B cell (primary cell): Measurements from ENCODE around the gene FOXN3. TPM values are rescaled to one million over a fixed set of nuclear protein-coding genes. Genes with fewer than 3 reads are reported as not detected.

Experiments
- ATAC-seq: fragments of 200-7000 bp; cut with Tn5 transposase; one replicate; pipeline ENCODE4 v1.10.0; 2021; ENCODE audit warnings: low read depth, mild to moderate bottlenecking, moderate number of reproducible peaks, moderate library complexity
- CTCF ChIA-PET: fragments of 350-600 bp; sonication (Branson Sonifier 250); formaldehyde crosslinking; loops from one replicate; lab custom pipeline; 2021; ENCODE audit warnings: antibody characterized with exemption, inconsistent platforms; lab: Charles Lee
- POLR2A ChIA-PET: fragments of 350-600 bp; sonication (Branson Sonifier 250); formaldehyde crosslinking; loops from one replicate; lab custom pipeline; 2021; ENCODE audit warnings: antibody characterized with exemption; lab: Charles Lee
- DNase-seq: peaks from one replicate; pipeline ENCODE4 v3.0.0; 2013
- H2AFZ ChIP-seq: 2 replicates; pipeline ENCODE4 v1.6.1; 2012; ENCODE audit warnings: mild to moderate bottlenecking, low read depth, low read length; ENCODE audit not compliant: insufficient read depth, poor library complexity, severe bottlenecking
- H3K27ac ChIP-seq, 2 donors: 1 replicate in 1 of 2; 2 replicates in 1 of 2; pipeline ENCODE4 v1.5.1; 2012 to 2013; ENCODE audit warnings: low read length in 2 of 2, mild to moderate bottlenecking in 2 of 2, moderate library complexity in 1 of 2
- H3K27me3 ChIP-seq, 4 experiments: fragments of 200-600 bp in 1 of 4; sonication (generic) in 1 of 4; replicated peaks in 1 of 4; 1 replicate in 2 of 4; 2 replicates in 2 of 4; pipeline versions ENCODE4 v1.6.1 to v1.7.0; 2013 to 2016; ENCODE audit warnings: low read length in 3 of 4, mild to moderate bottlenecking in 2 of 4, mixed read lengths in 1 of 4, moderate library complexity in 1 of 4; ENCODE audit not compliant: insufficient read depth in 4 of 4, control insufficient read depth in 3 of 4; ENCODE audit errors: control extremely low read depth in 1 of 4
- H3K36me3 ChIP-seq, 2 experiments: replicated peaks in 1 of 2; 1 replicate in 1 of 2; 2 replicates in 1 of 2; pipeline versions ENCODE4 v1.6.1 to v1.7.1; 2013; ENCODE audit warnings: low read length in 1 of 2; ENCODE audit not compliant: insufficient read depth in 2 of 2, control insufficient read depth in 1 of 2; ENCODE audit errors: control extremely low read depth in 1 of 2, extremely low read depth in 1 of 2
- H3K4me1 ChIP-seq, 2 donors: fragments of 200-600 bp in 1 of 2; sonication (generic) in 1 of 2; 1 replicate in 1 of 2; 2 replicates in 1 of 2; pipeline versions ENCODE4 v1.5.1 to v1.6.1; 2013 to 2017; ENCODE audit warnings: low read length in 2 of 2; ENCODE audit not compliant: control insufficient read depth in 2 of 2, insufficient read depth in 2 of 2
- H3K4me2 ChIP-seq: replicated peaks from 2 replicates; pipeline ENCODE3; 2012; ENCODE audit warnings: mild to moderate bottlenecking, low read depth, low read length; ENCODE audit not compliant: poor library complexity, severe bottlenecking
- H3K4me3 ChIP-seq, 5 experiments: fragments of 200-600 bp in 1 of 5; sonication (generic) in 1 of 5; 1 replicate in 3 of 5; 2 replicates in 2 of 5; pipeline versions ENCODE4 v1.5.1 to v1.7.0; 2011 to 2016; ENCODE audit warnings: low read length in 4 of 5, mild to moderate bottlenecking in 4 of 5, low read depth in 2 of 5, control low read depth in 1 of 5, moderate library complexity in 1 of 5; ENCODE audit not compliant: insufficient read depth in 1 of 5; ENCODE audit errors: control extremely low read depth in 1 of 5, extremely low read depth in 1 of 5
- H3K79me2 ChIP-seq: fragments of 200-600 bp; sonication (generic); one replicate; pipeline ENCODE4 v1.6.0; 2016; ENCODE audit warnings: low read length; ENCODE audit not compliant: control insufficient read depth, insufficient read depth
- H3K9ac ChIP-seq: fragments of 200-600 bp; sonication (generic); 2 replicates; pipeline ENCODE4 v1.6.1; 2017; ENCODE audit warnings: mild to moderate bottlenecking, low read length, moderate library complexity
- H3K9me3 ChIP-seq, 3 donors: one replicate each; pipeline versions ENCODE4 v1.6.1 to v1.7.1; 2013; ENCODE audit warnings: low read length in 2 of 3; ENCODE audit not compliant: control insufficient read depth in 2 of 3, insufficient read depth in 1 of 3; ENCODE audit errors: control extremely low read depth in 1 of 3
- H4K20me1 ChIP-seq: 2 replicates; pipeline ENCODE4 v1.6.0; 2012; ENCODE audit warnings: mild to moderate bottlenecking, low read length; ENCODE audit not compliant: insufficient read depth, control insufficient read depth, poor library complexity, severe bottlenecking
- H3K27ac Mint-ChIP-seq: one replicate; pipeline ENCODE4 v1.8.0; 2021; ENCODE audit warnings: mixed read lengths
- H3K27me3 Mint-ChIP-seq: one replicate; pipeline ENCODE4 v1.8.0; 2021; ENCODE audit warnings: mixed read lengths
- H3K4me1 Mint-ChIP-seq: one replicate; pipeline ENCODE4 v1.8.0; 2021; ENCODE audit warnings: mixed read lengths
- H3K4me3 Mint-ChIP-seq: one replicate; pipeline ENCODE4 v1.8.0; 2021; ENCODE audit warnings: mixed read lengths
- H3K9me3 Mint-ChIP-seq: one replicate; pipeline ENCODE4 v1.8.0; 2022; ENCODE audit warnings: mixed read lengths; ENCODE audit not compliant: insufficient read depth
- EZH2 ChIP-seq: IDR thresholded peaks from 2 replicates; pipeline ENCODE4 v1.6.1; 2012; ENCODE audit warnings: borderline replicate concordance, low read depth, mild to moderate bottlenecking, moderate library complexity, low read length; ENCODE audit not compliant: insufficient read depth, poor library complexity, severe bottlenecking
- WGBS: methylation state at CpG from one replicate; pipeline ENCODE4 v1.1.5; 2013; ENCODE audit warnings: missing lambda C conversion rate; ENCODE audit not compliant: insufficient coverage; 5-methylcytosine and 5-hydroxymethylcytosine counted together
- intact Hi-C: fragments of 100-400 bp; cut with micrococcal nuclease; formaldehyde crosslinking; loops from one replicate; pipeline ENCODE4 v1.10.0; 2022
- polyA plus RNA-seq: library from polyadenylated mRNA; depleted of rRNA; stranded (reverse); fragments of >200 nt; gene quantifications from 2 replicates; pipeline ENCODE4 v1.2.3, GENCODE V29; 2012
- total RNA-seq, 2 donors: library from RNA; stranded (reverse); fragments of 120-200 nt in 1 of 2; gene quantifications; 1 replicate in 1 of 2; 2 replicates in 1 of 2; pipeline versions ENCODE4 v1.2.3 to v1.2.4, GENCODE V29; 2013 to 2022
- TF ChIP-seq, protein P1 (sequence below): fragments of 200-600 bp; IDR thresholded peaks from one replicate; pipeline ENCODE4 v1.8.0; 2022; ENCODE audit warnings: antibody characterized with exemption, mild to moderate bottlenecking

The FOXN3 gene
- total and polyA plus RNA-seq, 2 donors (not counting 1 experiment from before 2014, with no cell fraction given) = 80.6 to 98.2 TPM

DNA sequence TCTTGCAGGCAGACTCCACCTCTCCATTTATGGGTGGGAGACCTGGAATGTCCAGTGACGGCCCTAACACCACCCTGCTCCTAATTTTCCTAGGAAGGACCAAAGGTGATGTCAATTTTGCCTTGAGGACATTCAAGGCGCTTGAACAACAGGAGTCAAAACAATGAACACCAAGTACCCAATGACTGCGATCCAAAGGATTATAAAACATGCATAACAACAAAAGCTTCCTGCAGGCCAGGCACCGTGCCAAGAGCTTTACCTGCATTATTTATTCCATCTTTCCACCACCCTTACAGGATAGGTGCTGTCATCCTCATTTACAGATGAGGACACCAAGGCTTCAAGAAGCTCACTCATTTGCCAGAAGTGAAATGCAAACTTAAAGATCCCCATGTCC lies 15.2 kb upstream of the FOXN3 start:
- Mint-ChIP-seq H3K4me1 (peaks cover 64% of the 10 kb centered on the region), H3K9me3 (no peaks in the 10 kb centered on the region), H3K4me3 (peak overlapping the region; percentile 59), H3K27me3 (no peaks in the 10 kb centered on the region), H3K27ac (peak overlapping the region; percentile 69)
- intact Hi-C loops = loop anchor here (5.0 kb wide), 1 partner anchor 335 kb away; no protein-coding TSS in a partner anchor
- ChIA-PET CTCF (interaction anchor here (1.6 kb wide), 1 partner anchor 96 kb away, joined by 6 read pairs; no protein-coding TSS in a partner anchor), POLR2A (no interaction called here)
- ATAC-seq = no peak
- no peak overlapping the region for H2AFZ ChIP-seq
- no peaks in the 10 kb centered on the region for H3K27me3 ChIP-seq
- H4K20me1 ChIP-seq = no peaks in the 10 kb centered on the region
- no peaks in the 10 kb centered on the region for H3K9me3 ChIP-seq
- no peak overlapping the region for H3K4me2 ChIP-seq
- no peak for TF ChIP-seq EZH2
- TF ChIP-seq, protein P1, sequence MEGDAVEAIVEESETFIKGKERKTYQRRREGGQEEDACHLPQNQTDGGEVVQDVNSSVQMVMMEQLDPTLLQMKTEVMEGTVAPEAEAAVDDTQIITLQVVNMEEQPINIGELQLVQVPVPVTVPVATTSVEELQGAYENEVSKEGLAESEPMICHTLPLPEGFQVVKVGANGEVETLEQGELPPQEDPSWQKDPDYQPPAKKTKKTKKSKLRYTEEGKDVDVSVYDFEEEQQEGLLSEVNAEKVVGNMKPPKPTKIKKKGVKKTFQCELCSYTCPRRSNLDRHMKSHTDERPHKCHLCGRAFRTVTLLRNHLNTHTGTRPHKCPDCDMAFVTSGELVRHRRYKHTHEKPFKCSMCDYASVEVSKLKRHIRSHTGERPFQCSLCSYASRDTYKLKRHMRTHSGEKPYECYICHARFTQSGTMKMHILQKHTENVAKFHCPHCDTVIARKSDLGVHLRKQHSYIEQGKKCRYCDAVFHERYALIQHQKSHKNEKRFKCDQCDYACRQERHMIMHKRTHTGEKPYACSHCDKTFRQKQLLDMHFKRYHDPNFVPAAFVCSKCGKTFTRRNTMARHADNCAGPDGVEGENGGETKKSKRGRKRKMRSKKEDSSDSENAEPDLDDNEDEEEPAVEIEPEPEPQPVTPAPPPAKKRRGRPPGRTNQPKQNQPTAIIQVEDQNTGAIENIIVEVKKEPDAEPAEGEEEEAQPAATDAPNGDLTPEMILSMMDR = no peak
- H3K27ac ChIP-seq = peak overlapping the region in 1 of 2 donors; percentile 86
- no peak overlapping the region for H3K4me3 ChIP-seq
- H3K79me2 ChIP-seq = peaks cover 49% of the 10 kb centered on the region
- 94% methylated on average over 4 of the region's 4 CpGs for WGBS
- no peaks in the 10 kb centered on the region for H3K36me3 ChIP-seq
- DNase-seq = no peak
- H3K4me1 ChIP-seq = peaks cover 55 to 64% of the 10 kb centered on the region in 2 donors
- H3K9ac ChIP-seq = no peak overlapping the region
